Osteoblast (primary cell): ENCODE data around the gene SERPINB11. TPM values are rescaled to one million over a fixed set of nuclear protein-coding genes. Genes with fewer than 3 reads are reported as not detected.

Experiments
- DNase-seq: peaks from one replicate; pipeline ENCODE4 v3.0.0; 2011; ENCODE audit warnings: low spot score, mixed read lengths; ENCODE audit not compliant: insufficient read length; ENCODE audit errors: missing footprints
- H2AFZ ChIP-seq: 2 replicates; pipeline ENCODE4 v1.6.0; 2011; ENCODE audit warnings: mild to moderate bottlenecking, low read length
- H3K27ac ChIP-seq: 2 replicates; pipeline ENCODE4 v1.5.1; 2011; ENCODE audit warnings: mild to moderate bottlenecking, low read depth, low read length, moderate library complexity
- H3K27me3 ChIP-seq: 2 replicates; pipeline ENCODE4 v1.6.0; 2012; ENCODE audit warnings: mild to moderate bottlenecking, control low read depth, inconsistent platforms, low read length, moderate library complexity; ENCODE audit not compliant: insufficient read depth
- H3K36me3 ChIP-seq: 2 replicates; pipeline ENCODE4 v1.5.1; 2011; ENCODE audit warnings: mild to moderate bottlenecking, low read length, control low read depth, moderate library complexity; ENCODE audit not compliant: insufficient read depth
- H3K4me1 ChIP-seq: 2 replicates; pipeline ENCODE4 v1.5.1; 2011; ENCODE audit warnings: mild to moderate bottlenecking, low read length, control low read depth, moderate library complexity; ENCODE audit not compliant: insufficient read depth
- H3K4me2 ChIP-seq: 2 replicates; pipeline ENCODE4 v1.6.0; 2011; ENCODE audit warnings: mild to moderate bottlenecking, low read length; ENCODE audit not compliant: insufficient read depth
- H3K4me3 ChIP-seq: fragments of 200-600 bp; sonication (generic); 3 replicates; pipeline ENCODE4 v1.5.1; 2012; ENCODE audit warnings: mild to moderate bottlenecking, low read length, inconsistent platforms; ENCODE audit not compliant: insufficient read depth
- H3K79me2 ChIP-seq: 2 replicates; pipeline ENCODE4 v1.6.0; 2012; ENCODE audit warnings: mild to moderate bottlenecking, low read length, control low read depth, inconsistent platforms; ENCODE audit not compliant: insufficient read depth
- H3K9me3 ChIP-seq: 2 replicates; pipeline ENCODE4 v1.5.1; 2011; ENCODE audit warnings: low read depth, low read length, control low read depth
- H4K20me1 ChIP-seq: 2 replicates; pipeline ENCODE4 v1.6.0; 2012; ENCODE audit warnings: mild to moderate bottlenecking, low read length, control low read depth; ENCODE audit not compliant: insufficient read depth
- CTCF ChIP-seq: IDR thresholded peaks from 2 replicates; pipeline ENCODE4 v1.5.1; 2011; ENCODE audit warnings: mild to moderate bottlenecking, low read depth, low read length, moderate library complexity; ENCODE audit errors: extremely low read depth
- total RNA-seq: library from RNA; depleted of rRNA; stranded (reverse); fragments of >200 nt; gene quantifications from 2 replicates; pipeline ENCODE4 v1.2.3, GENCODE V29; 2012

SERPINB11 gene
- total RNA-seq, 1 donor: not detected

DNA sequence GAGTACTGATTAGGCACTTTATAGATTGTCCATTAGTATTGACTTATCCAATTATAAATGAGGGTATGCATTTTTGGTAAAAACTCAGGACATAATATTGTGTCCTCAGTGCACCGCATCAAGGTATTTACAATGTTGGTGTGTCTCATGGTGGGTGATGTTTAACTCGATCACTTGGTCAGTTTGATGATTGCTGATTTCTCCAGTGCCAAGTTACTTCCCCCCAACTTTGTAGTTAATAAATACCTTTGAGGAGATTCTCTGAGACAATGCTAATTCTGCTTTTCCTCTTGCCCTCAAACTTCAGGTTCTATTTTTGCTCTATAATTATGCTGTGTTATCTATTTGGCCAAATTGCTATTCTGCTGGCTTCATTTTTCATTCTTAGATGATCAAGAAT is 44.2 kb downstream of the SERPINB11 start:
- Histone ChIP-seq H3K4me1 (no peaks in the 10 kb centered on the region), H3K36me3 (no peaks in the 10 kb centered on the region), H2AFZ (no peak overlapping the region), H4K20me1 (no peaks in the 10 kb centered on the region), H3K9me3 (no peaks in the 10 kb centered on the region), H3K4me3 (no peak overlapping the region), H3K27ac (no peak overlapping the region), H3K4me2 (no peak overlapping the region), H3K79me2 (no peaks in the 10 kb centered on the region), H3K27me3 (no peaks in the 10 kb centered on the region)
- no peak for DNase-seq
- TF ChIP-seq CTCF: no peak

GRCh38 chr18:63749489-63749888 is 46.7 kb downstream of the SERPINB11 start:
- Histone ChIP-seq H3K36me3 (no peaks in the 10 kb centered on the region), H3K4me2 (no peak overlapping the region), H4K20me1 (no peaks in the 10 kb centered on the region), H2AFZ (no peak overlapping the region), H3K4me1 (no peaks in the 10 kb centered on the region), H3K9me3 (no peaks in the 10 kb centered on the region), H3K27ac (no peak overlapping the region), H3K27me3 (peaks cover 4% of the 10 kb centered on the region), H3K79me2 (no peaks in the 10 kb centered on the region), H3K4me3 (no peak overlapping the region)
- TF ChIP-seq CTCF: no peak
- no peak for DNase-seq

- peaks cover 4% of the 10 kb centered on the region for H3K27me3 ChIP-seq
- TF ChIP-seq CTCF: no peak
- H3K27ac ChIP-seq: no peak overlapping the region
- H4K20me1 ChIP-seq: no peaks in the 10 kb centered on the region
- H3K4me1 ChIP-seq: no peaks in the 10 kb centered on the region
- no peaks in the 10 kb centered on the region for H3K36me3 ChIP-seq
- no peaks in the 10 kb centered on the region for H3K79me2 ChIP-seq
- no peak overlapping the region for H3K4me2 ChIP-seq
- DNase-seq: no peak
- H3K9me3 ChIP-seq: no peaks in the 10 kb centered on the region
- H2AFZ ChIP-seq: no peak overlapping the region
- H3K4me3 ChIP-seq: no peak overlapping the region
These were observed 49.9 kb downstream of the SERPINB11 start for GRCh38 chr18:63752636-63753035.

DNA sequence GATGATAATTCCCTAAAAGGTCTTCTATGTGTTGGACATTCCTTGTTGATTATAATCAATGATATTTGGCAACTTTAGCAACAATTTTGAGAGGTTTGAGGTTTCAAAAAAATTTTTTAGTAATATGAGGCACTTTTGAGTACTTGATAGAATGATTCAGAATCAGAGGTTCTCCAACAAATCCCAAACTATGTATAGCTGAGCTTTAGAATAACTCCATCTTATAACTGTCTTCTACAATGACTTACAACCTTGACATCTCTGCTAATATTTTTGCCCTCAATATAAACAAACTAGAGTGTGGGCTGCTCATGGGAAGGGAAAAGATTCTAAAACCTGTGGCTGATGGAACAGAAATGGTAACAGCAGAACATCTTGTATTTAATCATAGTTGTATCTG is 50.9 kb downstream of the SERPINB11 start:
- no peak overlapping the region for H3K27ac ChIP-seq
- H3K79me2 ChIP-seq: no peaks in the 10 kb centered on the region
- no peak overlapping the region for H3K4me3 ChIP-seq
- no peaks in the 10 kb centered on the region for H3K4me1 ChIP-seq
- no peak overlapping the region for H3K4me2 ChIP-seq
- peaks cover 4% of the 10 kb centered on the region for H3K27me3 ChIP-seq
- no peaks in the 10 kb centered on the region for H3K9me3 ChIP-seq
- no peaks in the 10 kb centered on the region for H3K36me3 ChIP-seq
- no peaks in the 10 kb centered on the region for H4K20me1 ChIP-seq
- no peak overlapping the region for H2AFZ ChIP-seq
- TF ChIP-seq CTCF: no peak
- DNase-seq: no peak
